Purkinje cell (primary cell): Measurements from ENCODE around the gene ZNF688. TPM values are rescaled to one million over a fixed set of nuclear protein-coding genes. Genes with fewer than 3 reads are reported as not detected.

ENCODE experiments used
- polyA plus RNA-seq: library from polyadenylated mRNA; unstranded; fragments of >200 nt; fragmentation: Nextera tagmentation; gene quantifications from 2 replicates; pipeline ENCODE4 v1.2.1, GENCODE V29; 2014

ZNF688 gene
- 1.0 and 1.2 TPM in 2 replicates for polyA plus RNA-seq

GRCh38 chr16:30571445-30572322 lies at the start of gene ZNF688:
TSS of gene ZNF688 (minus strand) at chr16:30571714. CDS start at chr16:30571629, 85 bp downstream.

GRCh38 chr16:30609926-30610839 lies 38.7 kb upstream of the ZNF688 start, which contains the start of gene ZNF689:
TSS of gene ZNF689 (minus strand) at chr16:30610389. CDS start at chr16:30610041, 348 bp downstream.

GRCh38 chr16:30585400-30586191 lies 14.1 kb upstream of the ZNF688 start, which contains the start of gene ZNF785:
TSS of gene ZNF785 (minus strand) at chr16:30585697. CDS start at chr16:30585611, 86 bp downstream.

GRCh38 chr16:30557957-30558788 lies 13.3 kb downstream of the ZNF688 start, which contains the start of gene ZNF764:
TSS of gene ZNF764 (minus strand) at chr16:30558374. CDS start at chr16:30558182, 192 bp downstream.

GRCh38 chr16:30534368-30535105 lies 37.0 kb downstream of the ZNF688 start, which contains the start of gene ZNF747:
TSS of gene ZNF747 (minus strand) at chr16:30534858. CDS start at chr16:30534679, 179 bp downstream.

GRCh38 chr16:30526137-30526822 lies 45.2 kb downstream of the ZNF688 start, which contains the start of gene ZNF768:
TSS of gene ZNF768 (minus strand) at chr16:30526566. CDS start at chr16:30526413, 153 bp downstream.

Other genes starting within 250 kb of the ZNF688 start
- gene CD2BP2, start 216.4 kb downstream of the ZNF688 start, polyA plus RNA-seq = 8.0 and 11.0 TPM in 2 replicates
- 4.2 and 5.3 TPM in 2 replicates for gene TBC1D10B, start 201.2 kb downstream of the ZNF688 start, polyA plus RNA-seq
- gene MYL11, start 196.9 kb downstream of the ZNF688 start, polyA plus RNA-seq = not detected in 2 replicates
- not detected in 2 replicates for gene SEPTIN1, start 189.2 kb downstream of the ZNF688 start, polyA plus RNA-seq
- gene ZNF48, start 176.3 kb downstream of the ZNF688 start, polyA plus RNA-seq = 1.3 and 1.6 TPM in 2 replicates
- 3.1 and 3.9 TPM in 2 replicates for gene ZNF771, start 164.1 kb downstream of the ZNF688 start, polyA plus RNA-seq
- 14.3 and 19.1 TPM in 2 replicates for gene DCTPP1, start 141.7 kb downstream of the ZNF688 start, polyA plus RNA-seq
- 24.3 and 24.4 TPM in 2 replicates for gene SEPHS2, start 125.8 kb downstream of the ZNF688 start, polyA plus RNA-seq
- not detected in 2 replicates for gene ITGAL, start 99.0 kb downstream of the ZNF688 start, polyA plus RNA-seq
- gene ZNF768, start 45.1 kb downstream of the ZNF688 start, polyA plus RNA-seq = 0.38 TPM in 1 of 2 replicates, not detected in the other
- 0.42 and 1.1 TPM in 2 replicates for gene ZNF747, start 36.9 kb downstream of the ZNF688 start, polyA plus RNA-seq
- gene ZNF764, start 13.3 kb downstream of the ZNF688 start, polyA plus RNA-seq = 0.20 and 0.67 TPM in 2 replicates
- 0.36 and 1.1 TPM in 2 replicates for gene ZNF785, start 14.0 kb upstream of the ZNF688 start, polyA plus RNA-seq
- gene ZNF689, start 38.7 kb upstream of the ZNF688 start, polyA plus RNA-seq = 0.94 and 1.2 TPM in 2 replicates
- 1.2 and 12.7 TPM in 2 replicates for gene PRR14, start 79.2 kb upstream of the ZNF688 start, polyA plus RNA-seq
- gene FBRS, start 86.7 kb upstream of the ZNF688 start, polyA plus RNA-seq = 0.20 and 0.52 TPM in 2 replicates
- gene SRCAP, start 127.5 kb upstream of the ZNF688 start, polyA plus RNA-seq = 0.15 and 1.7 TPM in 2 replicates
- 18.5 and 19.1 TPM in 2 replicates for gene PHKG2, start 176.7 kb upstream of the ZNF688 start, polyA plus RNA-seq
- 0.87 and 6.6 TPM in 2 replicates for gene CFAP119, start 190.3 kb upstream of the ZNF688 start, polyA plus RNA-seq
- gene RNF40, start 190.6 kb upstream of the ZNF688 start, polyA plus RNA-seq = 21.7 and 28.7 TPM in 2 replicates
- gene ZNF629, start 215.5 kb upstream of the ZNF688 start, polyA plus RNA-seq = 0.67 and 1.4 TPM in 2 replicates